Jurkat, Clone E6-1 (cell line): ENCODE data around the gene GCG.

Experiments used
- DNase-seq: peaks from one replicate; pipeline ENCODE4 v3.0.0-alpha.2; 2011; ENCODE audit warnings: low read depth, low spot score
- H3K4me3 ChIP-seq: 2 replicates; pipeline ENCODE4 v1.5.1; 2011; ENCODE audit warnings: mild to moderate bottlenecking, low read length, control low read depth, moderate library complexity

The GCG gene

DNA sequence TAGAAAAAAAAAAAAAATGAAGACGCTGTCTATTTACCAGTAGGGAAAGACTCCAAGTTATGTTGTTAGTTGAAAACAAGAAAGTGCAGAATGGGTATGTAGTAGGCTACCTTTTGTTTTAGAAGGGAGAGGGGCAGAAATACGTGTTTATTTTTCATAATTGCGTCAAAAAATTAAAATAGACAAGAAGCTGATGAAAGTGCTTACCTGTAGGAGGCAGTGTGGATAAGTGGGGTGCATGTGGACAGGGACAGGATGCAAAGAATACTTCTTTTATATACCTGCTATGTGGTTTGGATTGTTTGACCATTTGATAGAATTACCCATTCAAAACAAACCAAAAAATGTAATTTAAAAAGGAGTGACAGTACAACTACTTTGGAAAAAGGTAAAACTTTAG, 3.0 kb upstream of the GCG start:
- no peak overlapping the region for H3K4me3 ChIP-seq
- DNase-seq: no peak

DNA sequence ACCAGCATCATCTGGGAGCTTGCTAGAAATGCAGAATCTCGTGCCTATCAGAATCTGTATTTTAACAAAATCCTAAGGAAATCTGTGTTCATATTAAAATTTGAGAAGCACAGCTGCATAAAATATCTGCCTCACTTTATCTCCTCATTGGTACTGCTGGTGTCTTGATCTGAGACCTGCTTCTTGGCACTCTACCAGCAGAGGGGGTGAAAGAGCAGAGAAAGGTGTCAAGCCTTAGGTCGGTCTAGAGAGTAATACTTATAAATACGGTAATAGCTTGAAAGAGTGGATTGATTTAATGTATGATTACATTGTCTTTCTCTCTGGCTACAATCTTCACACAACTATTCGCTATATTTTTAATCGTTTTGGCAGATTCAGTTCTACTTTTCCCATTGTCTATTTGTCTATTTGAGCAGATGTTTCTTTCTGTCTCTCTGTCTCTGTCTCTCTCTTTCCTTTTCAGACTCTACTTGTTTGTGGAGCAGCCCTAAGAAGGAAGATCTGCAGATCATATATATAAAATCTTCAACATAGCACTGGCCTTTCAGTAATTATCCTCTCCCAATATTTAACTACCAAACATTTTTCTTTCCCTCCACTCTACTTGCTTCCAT, 1.7 kb upstream of the GCG start:
- DNase-seq: peak; percentile 54
- H3K4me3 ChIP-seq: no peak overlapping the region

DNA sequence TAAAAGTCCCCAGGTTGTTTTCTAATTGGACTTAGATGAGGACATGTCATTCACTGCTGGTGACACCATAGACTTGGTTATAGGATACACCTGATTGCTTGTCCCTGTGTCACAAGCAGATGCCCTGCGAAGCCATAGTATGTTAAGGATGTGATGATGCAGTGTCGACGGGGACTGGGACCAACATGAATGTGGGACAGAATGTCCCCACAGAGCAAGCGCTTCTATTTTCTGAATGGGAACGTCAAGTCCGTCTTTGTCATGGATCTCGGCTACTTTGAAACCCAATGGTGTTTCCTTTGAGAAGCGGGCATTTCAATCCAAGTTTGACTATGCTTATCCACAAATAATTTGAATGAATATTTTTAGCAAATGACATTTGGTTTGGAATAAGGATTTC, 2.1 kb downstream of the GCG start:
- no peak for DNase-seq
- no peak overlapping the region for H3K4me3 ChIP-seq

DNA sequence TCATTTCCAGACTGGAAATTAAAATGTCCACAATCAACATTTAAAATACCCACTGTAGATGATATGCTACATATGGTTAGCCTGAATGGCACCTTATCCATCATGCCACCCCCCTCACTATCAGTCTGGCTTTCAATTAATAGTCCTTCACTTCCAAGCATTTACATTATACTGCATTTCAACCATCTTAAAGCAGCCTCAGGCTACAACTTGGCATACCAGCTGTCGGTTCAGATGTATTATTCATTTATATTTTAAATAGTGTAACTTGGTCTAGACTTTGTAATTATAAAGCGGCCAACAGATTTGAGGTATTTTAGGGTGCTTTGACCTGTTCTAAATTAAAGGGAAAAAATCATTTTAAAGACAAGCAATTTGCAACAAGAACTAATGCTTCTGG, 2.6 kb downstream of the GCG start:
- no peak overlapping the region for H3K4me3 ChIP-seq
- DNase-seq: no peak

DNA sequence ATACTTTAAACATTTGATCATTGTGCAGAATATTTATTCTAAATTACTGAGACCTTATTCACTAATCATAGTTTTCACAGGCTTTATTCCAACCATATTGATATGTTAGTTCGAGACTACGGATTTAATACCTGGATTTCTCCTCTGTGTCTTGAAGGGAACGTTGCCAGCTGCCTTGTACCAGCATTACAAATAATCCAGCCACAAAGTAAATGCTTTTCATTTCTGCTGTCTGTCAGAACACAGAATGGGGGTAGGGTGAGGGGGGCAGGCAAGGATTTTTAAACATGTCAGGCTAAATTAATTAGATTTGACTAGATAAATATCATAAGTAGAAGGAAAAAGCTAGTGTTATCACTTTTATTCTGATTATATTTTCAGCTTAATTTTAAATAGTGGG, 3.1 kb downstream of the GCG start:
- no peak for DNase-seq
- no peak overlapping the region for H3K4me3 ChIP-seq

GRCh38 chr2:162143969-162144368, 8.1 kb downstream of the GCG start:
- H3K4me3 ChIP-seq: no peak overlapping the region
- DNase-seq: no peak

- H3K4me3 ChIP-seq: no peak overlapping the region
- DNase-seq: no peak
Observed at GRCh38 chr2:162138310-162138709, 13.7 kb downstream of the GCG start.

GRCh38 chr2:162127422-162127821, 24.6 kb downstream of the GCG start:
- H3K4me3 ChIP-seq: no peak overlapping the region
- peak; percentile 14 for DNase-seq

GRCh38 chr2:162126527-162126926, 25.5 kb downstream of the GCG start:
- no peak for DNase-seq
- H3K4me3 ChIP-seq: no peak overlapping the region

- DNase-seq: no peak
- no peak overlapping the region for H3K4me3 ChIP-seq
Observed at GRCh38 chr2:162126111-162126519, 25.9 kb downstream of the GCG start.

- no peak overlapping the region for H3K4me3 ChIP-seq
- DNase-seq: no peak
Observed at GRCh38 chr2:162125138-162125537, 26.9 kb downstream of the GCG start.

DNA sequence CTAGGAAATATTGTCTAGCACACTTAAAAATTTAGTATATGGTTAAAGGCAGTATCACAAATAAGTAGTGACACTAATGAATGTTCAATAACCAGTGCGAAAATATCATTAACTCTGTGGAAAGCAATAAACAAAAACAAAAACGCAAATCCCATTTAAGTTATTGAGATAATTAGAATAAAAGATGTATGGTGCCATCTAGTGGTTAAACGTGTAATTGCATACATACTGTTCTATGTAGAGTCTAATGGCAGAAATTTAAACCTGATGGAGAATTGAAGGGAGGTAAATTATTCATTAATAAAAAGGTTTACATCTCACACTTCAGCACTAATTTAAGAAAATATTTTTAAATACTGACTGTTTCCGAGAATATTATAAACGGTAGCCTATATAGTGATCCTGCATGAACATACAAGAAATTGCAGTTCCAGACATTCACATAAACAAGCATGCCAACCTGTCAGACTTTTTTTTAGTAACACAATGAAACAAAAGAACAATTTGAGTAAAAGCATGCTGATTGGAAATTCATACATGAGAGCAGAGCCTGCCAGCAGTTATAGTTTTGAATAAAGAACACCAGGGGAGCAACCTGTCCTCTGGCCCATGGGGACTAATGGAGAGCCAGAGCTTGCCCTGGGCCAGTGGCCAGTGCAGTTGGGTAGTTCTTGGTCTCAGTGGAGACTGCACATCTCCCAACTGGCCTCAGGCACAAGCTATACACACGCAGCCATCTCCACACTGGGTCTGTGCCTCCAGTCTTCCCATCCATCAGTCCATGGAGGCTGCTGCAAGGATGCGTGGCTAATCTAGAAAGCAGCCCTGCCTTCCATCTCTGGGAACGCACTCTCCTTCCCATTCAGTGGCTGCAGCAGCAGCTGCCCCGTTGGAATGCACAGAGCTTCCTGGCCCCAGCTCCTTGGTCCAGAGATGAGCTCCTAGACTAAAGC, 28.0 kb downstream of the GCG start:
- peak; percentile 68 for DNase-seq
- no peak overlapping the region for H3K4me3 ChIP-seq

GRCh38 chr2:162118166-162119031, 33.6 kb downstream of the GCG start:
- H3K4me3 ChIP-seq: no peak overlapping the region
- DNase-seq: no peak

GRCh38 chr2:162116352-162116751, 35.7 kb downstream of the GCG start:
- no peak overlapping the region for H3K4me3 ChIP-seq

DNA sequence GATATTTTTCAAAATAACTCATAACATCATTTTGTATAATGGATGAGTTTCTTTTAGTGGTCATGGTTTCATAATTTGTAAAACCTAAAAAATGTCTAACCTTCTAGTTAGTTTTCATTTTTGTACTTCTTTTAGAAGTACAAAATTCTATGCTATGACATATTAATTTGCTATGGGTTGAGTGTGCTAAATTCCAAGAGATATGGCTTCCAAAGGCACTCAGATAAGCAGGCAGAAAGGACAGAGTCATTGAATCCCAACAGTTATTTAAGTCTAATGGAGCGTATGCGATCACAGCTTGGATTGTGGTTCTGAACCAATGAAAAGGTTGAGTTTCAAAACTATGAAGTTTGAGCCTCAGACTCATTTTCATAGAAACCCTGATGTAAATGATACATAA, 37.0 kb downstream of the GCG start:
- DNase-seq: no peak
- no peak overlapping the region for H3K4me3 ChIP-seq

More at GRCh38 chr2:162116352-162116751, 35.7 kb downstream of the GCG start:
- no peak for DNase-seq

DNA sequence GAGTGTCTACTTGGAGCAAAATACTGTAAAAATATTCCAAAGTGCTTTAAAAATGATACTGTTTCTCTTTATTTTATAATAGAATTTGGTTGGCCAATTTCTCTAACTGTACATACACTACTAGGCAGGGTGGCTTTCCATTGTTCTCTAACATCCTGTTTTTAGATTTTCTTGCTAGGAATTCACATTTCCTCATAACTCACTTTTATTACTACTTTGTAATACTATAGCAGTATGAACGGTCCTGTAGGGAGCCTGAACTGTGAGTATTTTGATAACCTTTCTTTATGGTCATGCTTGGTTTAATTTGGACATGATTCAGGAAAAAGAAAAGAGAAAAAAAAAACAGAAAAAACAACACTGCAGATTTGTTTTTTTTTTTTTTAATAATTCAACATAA, 37.8 kb downstream of the GCG start:
- no peak for DNase-seq
- H3K4me3 ChIP-seq: no peak overlapping the region

DNA sequence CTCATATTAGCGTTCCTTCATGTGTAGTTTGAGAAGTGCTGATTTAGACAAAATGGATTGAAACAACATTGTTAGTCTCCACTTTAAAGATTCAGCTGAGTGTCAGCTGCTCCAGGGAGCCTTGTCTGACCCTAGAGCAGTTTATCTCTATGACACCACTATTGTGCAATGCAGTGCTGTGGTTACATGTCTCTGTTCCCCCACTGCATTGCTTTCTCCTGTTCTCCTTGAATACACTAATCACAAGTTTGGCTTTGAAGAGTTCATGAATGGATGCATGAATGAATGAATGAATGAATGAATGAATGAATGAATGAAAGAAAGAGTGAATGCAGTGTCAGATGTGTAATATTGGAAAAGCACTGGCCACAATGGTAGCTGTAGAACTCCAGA, 38.3 kb downstream of the GCG start:
- DNase-seq: no peak
- H3K4me3 ChIP-seq: no peak overlapping the region

DNA sequence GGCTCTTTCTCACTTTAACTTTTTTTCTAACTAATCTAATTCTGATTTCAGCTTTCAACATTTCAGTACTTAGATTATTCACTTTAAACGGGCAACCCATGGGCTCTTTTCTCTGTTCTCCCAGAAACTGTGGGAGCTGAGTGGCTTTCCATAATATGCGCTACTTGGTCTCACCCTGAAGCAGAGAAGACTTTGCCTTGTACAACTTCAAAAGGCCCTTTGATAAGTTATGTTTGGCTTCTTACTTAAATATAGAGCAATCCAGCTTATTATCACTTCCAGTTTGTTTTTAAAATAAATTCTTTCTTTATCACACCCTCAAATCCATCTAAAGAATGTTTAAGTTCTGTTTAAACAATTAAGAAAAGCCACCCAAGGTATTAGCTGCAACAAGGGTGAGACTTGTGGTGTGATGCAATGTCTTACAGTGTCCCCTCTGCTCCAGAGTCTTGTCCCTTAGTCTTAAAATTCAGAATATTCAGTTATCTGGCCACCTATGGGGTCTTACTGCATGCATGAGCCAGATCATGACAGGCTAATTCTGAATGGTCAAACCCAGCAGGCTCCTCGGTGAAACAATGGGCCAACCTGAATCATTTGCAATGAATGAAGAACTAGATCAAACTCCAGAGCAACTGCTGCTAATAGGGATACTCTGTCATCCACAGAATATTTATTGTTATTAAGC, 38.8 kb downstream of the GCG start:
- no peak overlapping the region for H3K4me3 ChIP-seq
- DNase-seq: no peak
